Endothelial cell of umbilical vein (primary cell): ENCODE results near the gene CLDN22. TPM values are rescaled to one million over a fixed set of nuclear protein-coding genes. Genes with fewer than 3 reads are reported as not detected.
A peak's percentile ranks its signal among the peaks of the same experiment; 100 is the strongest.

Experiments used
- BruUV-seq: library from RNA; stranded (reverse); fragments of 400-500 nt; replicated peaks from 2 replicates; lab custom pipeline; 2021; lab: Mats Ljungman, UMichigan
- CTCF ChIA-PET: fragments of 300-600, 350-600 bp; sonication (Branson Sonifier 250); formaldehyde crosslinking; loops from one replicate; lab custom pipeline; 2021; ENCODE audit warnings: antibody characterized with exemption, inconsistent platforms; lab: Charles Lee
- POLR2A ChIA-PET: fragments of 300-600, 350-600 bp; sonication (Branson Sonifier 250); formaldehyde crosslinking; loops from one replicate; lab custom pipeline; 2021; ENCODE audit warnings: antibody characterized with exemption, inconsistent platforms; lab: Charles Lee
- DNase-seq: peaks from one replicate; pipeline ENCODE4 v3.0.0-alpha.2; 2011; ENCODE audit warnings: low read depth, low spot score
- FAIRE-seq: peaks from 2 replicates; lab custom pipeline; 2011; peaks lifted over from hg19 to GRCh38; lab: Jason Lieb, UNC
- H2AFZ ChIP-seq: 2 replicates; pipeline ENCODE4 v1.6.0; 2012; ENCODE audit warnings: low read depth, low read length, control low read depth, inconsistent platforms
- H3K27ac ChIP-seq: 2 replicates; pipeline ENCODE4 v1.5.1; 2011; ENCODE audit warnings: low read depth, mild to moderate bottlenecking, control low read depth, low read length, moderate library complexity; ENCODE audit not compliant: insufficient read depth
- H3K27me3 ChIP-seq, 2 experiments: 2 replicates each; pipeline versions ENCODE4 v1.6.0 to v1.6.1; 2011; ENCODE audit warnings: low read length in 2 of 2, mixed read lengths in 1 of 2; ENCODE audit not compliant: control insufficient read depth in 2 of 2, insufficient read depth in 2 of 2
- H3K36me3 ChIP-seq, 2 experiments: 2 replicates in 1 of 2; 3 replicates in 1 of 2; pipeline ENCODE4 v1.5.1; 2011; ENCODE audit warnings: low read length in 2 of 2, mild to moderate bottlenecking in 1 of 2, moderate library complexity in 1 of 2; ENCODE audit not compliant: control insufficient read depth in 2 of 2, insufficient read depth in 2 of 2; ENCODE audit errors: extremely low read depth in 1 of 2
- H3K4me1 ChIP-seq: 3 replicates; pipeline ENCODE4 v1.5.1; 2011; ENCODE audit warnings: mild to moderate bottlenecking, low read length; ENCODE audit not compliant: control insufficient read depth, insufficient read depth; ENCODE audit errors: extremely low read depth
- H3K4me2 ChIP-seq: 2 replicates; pipeline ENCODE4 v1.6.1; 2011; ENCODE audit warnings: low read length, control low read depth, mixed read lengths; ENCODE audit not compliant: insufficient read depth
- H3K4me3 ChIP-seq, 3 experiments: fragments of 200-600 bp in 1 of 3; sonication (generic), shearing (Covaris generic) in 1 of 3; replicated peaks in 1 of 3; 2 replicates each; pipeline ENCODE4 v1.5.1; 2011 to 2016; ENCODE audit warnings: control low read depth in 3 of 3, low read length in 3 of 3, mild to moderate bottlenecking in 2 of 3, inconsistent platforms in 1 of 3, low read depth in 1 of 3, moderate library complexity in 1 of 3; ENCODE audit not compliant: insufficient read depth in 1 of 3
- H3K79me2 ChIP-seq: 2 replicates; pipeline ENCODE4 v1.6.0; 2012; ENCODE audit warnings: low read length, inconsistent platforms; ENCODE audit not compliant: control insufficient read depth, insufficient read depth
- H3K9ac ChIP-seq: replicated peaks from 2 replicates; pipeline ENCODE3; 2011; ENCODE audit warnings: low read length, control low read depth; ENCODE audit not compliant: insufficient read depth; ENCODE audit errors: extremely low read depth
- H3K9me1 ChIP-seq: replicated peaks from 3 replicates; pipeline ENCODE4 v1.6.0; 2011; ENCODE audit warnings: mild to moderate bottlenecking, low read length; ENCODE audit not compliant: control insufficient read depth, insufficient read depth; ENCODE audit errors: extremely low read depth
- H3K9me3 ChIP-seq: replicated peaks from 2 replicates; pipeline ENCODE4 v1.5.1; 2012; ENCODE audit warnings: low read length, inconsistent platforms; ENCODE audit not compliant: control insufficient read depth, insufficient read depth
- H4K20me1 ChIP-seq: replicated peaks from 2 replicates; pipeline ENCODE3; 2011; ENCODE audit warnings: mild to moderate bottlenecking, low read length; ENCODE audit not compliant: control insufficient read depth, insufficient read depth; ENCODE audit errors: extremely low read depth
- CTCF ChIP-seq, 2 donors: IDR thresholded peaks; 1 replicate in 1 of 2; 2 replicates in 1 of 2; pipeline ENCODE4 v1.5.1; 2011; ENCODE audit warnings: low read length in 2 of 2, mild to moderate bottlenecking in 2 of 2, moderate library complexity in 2 of 2, control low read depth in 1 of 2, inconsistent platforms in 1 of 2, low read depth in 1 of 2; ENCODE audit not compliant: insufficient read depth in 1 of 2; ENCODE audit errors: extremely low read depth in 1 of 2
- FOS ChIP-seq: IDR thresholded peaks from 2 replicates; pipeline ENCODE4 v1.6.1; 2011; ENCODE audit warnings: mild to moderate bottlenecking, low read length, moderate library complexity, borderline replicate concordance; ENCODE audit not compliant: insufficient read depth
- GATA2 ChIP-seq: IDR thresholded peaks from 2 replicates; pipeline ENCODE4 v1.7.0; 2011; ENCODE audit warnings: low read depth, mild to moderate bottlenecking, moderate library complexity, mixed read lengths, low read length; ENCODE audit not compliant: insufficient read length, insufficient read depth
- JUN ChIP-seq: IDR thresholded peaks from 2 replicates; pipeline ENCODE4 v1.6.1; 2011; ENCODE audit warnings: borderline replicate concordance, low read depth; ENCODE audit not compliant: insufficient read length, insufficient read depth
- MAX ChIP-seq: IDR thresholded peaks from 2 replicates; pipeline ENCODE4 v1.6.1; 2011; ENCODE audit not compliant: insufficient read depth, insufficient read length
- dilution Hi-C: fragments of 300-500 bp; cut with MboI; formaldehyde crosslinking; loops from one replicate; pipeline ENCODE4 v1.15.0; 2019; ENCODE audit warnings: low sequenced_read_pairs; ENCODE audit not compliant: extremely low pct_ligation_motif_present
- intact Hi-C: fragments of 100-400 bp; cut with micrococcal nuclease; formaldehyde crosslinking; loops from one replicate; pipeline ENCODE4 v1.10.0; 2022
- polyA plus RNA-seq, 4 experiments: library from polyadenylated mRNA; depleted of rRNA in 3 of 4; stranded (reverse) in 3 of 4; unstranded in 1 of 4; fragments of >200 nt; gene quantifications; 2 replicates each; pipeline versions ENCODE4 v1.2.1 to v1.2.3, GENCODE V29; 2011 to 2012; ENCODE audit warnings: missing spikeins in 1 of 4
- total RNA-seq: library from RNA; stranded (reverse); gene quantifications from 2 replicates; pipeline ENCODE4 v1.2.3, GENCODE V29; 2021

The CLDN22 gene
- total and polyA plus RNA-seq, 2 donors (not counting 3 experiments of a cell fraction or from before 2014, with no cell fraction given), result not detected

GRCh38 chr4:183333983-183334382 lies 13.9 kb upstream of the CLDN22 start:
- peak; percentile 38 for DNase-seq
- intact Hi-C loops, result loop anchor here (2.0 kb wide), 1 partner anchor 111 kb away; the partner anchor contains the start of gene CDKN2AIP

More at GRCh38 chr4:183333983-183334382, 13.9 kb upstream of the CLDN22 start:
- FAIRE-seq, result peak; percentile 69
- H3K9me3 ChIP-seq, result no peaks in the 10 kb centered on the region
- H3K4me2 ChIP-seq, result no peak overlapping the region
- no TSS peak for BruUV-seq
- H3K27me3 ChIP-seq, result no peaks in the 10 kb centered on the region
- no peak overlapping the region for H3K9ac ChIP-seq
- no peaks in the 10 kb centered on the region for H4K20me1 ChIP-seq
- no peaks in the 10 kb centered on the region for H3K9me1 ChIP-seq
- dilution Hi-C loops, result no loop called here
- peak overlapping the region; percentile 45 for H2AFZ ChIP-seq
- ChIA-PET POLR2A (no interaction called here), CTCF (no interaction called here)
- no peak overlapping the region for H3K4me3 ChIP-seq
- peaks cover 27% of the 10 kb centered on the region for H3K4me1 ChIP-seq
- TF ChIP-seq JUN (peak; percentile 52), GATA2 (no peak), CTCF (IDR thresholded peaks at IDR 0.05; ENCODE audit: extremely low read depth in 1 of 2, insufficient read depth in 1 of 2, low read depth in 1 of 2, low read length in 2 of 2) (no peak), MAX (no peak), FOS (peak; percentile 72)
- H3K79me2 ChIP-seq, result no peaks in the 10 kb centered on the region
- peak overlapping the region; percentile 15 for H3K27ac ChIP-seq
- no peaks in the 10 kb centered on the region for H3K36me3 ChIP-seq
